ENCODE data around the gene SLC22A7. TPM values are rescaled to one million over a fixed set of nuclear protein-coding genes. Genes with fewer than 3 reads are reported as not detected.

Gene SLC22A7
- total and polyA plus RNA-seq, 2 experiments from 2014 or later: 0.31 TPM; not detected in 1

DNA sequence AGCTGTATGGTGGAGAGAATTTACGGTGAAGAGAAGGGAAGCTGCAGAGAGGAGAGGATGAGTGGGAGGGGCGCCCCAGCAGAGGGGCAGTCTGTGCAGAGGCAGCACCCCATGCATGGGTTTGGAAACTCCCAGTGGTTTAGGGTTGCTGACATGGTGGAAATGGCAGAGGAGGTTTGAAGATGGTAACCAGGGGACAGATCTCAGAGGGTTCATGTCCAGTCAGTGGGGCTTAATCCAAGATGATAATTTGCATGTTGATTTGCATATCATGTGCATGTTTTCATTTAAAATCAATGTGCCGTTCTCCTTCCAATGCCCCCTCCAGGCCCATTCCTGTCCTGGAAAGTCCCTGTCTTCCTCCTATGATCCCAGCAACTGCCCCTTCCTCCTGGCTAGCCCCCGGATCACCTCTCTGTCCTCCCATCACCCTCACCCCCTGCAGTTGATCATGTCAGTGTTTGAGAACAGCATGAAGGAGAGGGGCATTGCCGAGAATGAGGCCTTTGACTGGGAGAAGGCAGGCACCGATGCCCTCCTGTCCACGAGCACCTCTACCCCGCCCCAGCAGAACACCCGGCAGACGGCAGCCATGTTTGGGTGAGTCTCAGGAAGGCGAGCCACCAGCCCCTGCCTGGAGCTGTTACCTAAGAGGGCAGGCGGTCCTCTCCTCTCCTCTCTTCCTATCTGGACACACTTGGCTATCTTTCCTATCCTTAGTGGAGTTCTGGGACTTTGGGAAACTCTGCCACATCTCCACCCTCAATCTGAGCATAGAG lies 40.5 kb upstream of the SLC22A7 start (continued):
- TF ChIP-seq EZH2 (IDR thresholded peaks at IDR 0.05; ENCODE audit: low read depth, unreplicated experiment) (no peak), STAT1 (IDR thresholded peaks at IDR 0.05; ENCODE audit: unreplicated experiment) (no peak), POLR2AphosphoS5 (IDR thresholded peaks at IDR 0.05; ENCODE audit: low read depth) (no peak), JUNB (IDR thresholded peaks at IDR 0.05; ENCODE audit: unreplicated experiment) (no peak)
- TF ChIP-seq, protein P1, sequence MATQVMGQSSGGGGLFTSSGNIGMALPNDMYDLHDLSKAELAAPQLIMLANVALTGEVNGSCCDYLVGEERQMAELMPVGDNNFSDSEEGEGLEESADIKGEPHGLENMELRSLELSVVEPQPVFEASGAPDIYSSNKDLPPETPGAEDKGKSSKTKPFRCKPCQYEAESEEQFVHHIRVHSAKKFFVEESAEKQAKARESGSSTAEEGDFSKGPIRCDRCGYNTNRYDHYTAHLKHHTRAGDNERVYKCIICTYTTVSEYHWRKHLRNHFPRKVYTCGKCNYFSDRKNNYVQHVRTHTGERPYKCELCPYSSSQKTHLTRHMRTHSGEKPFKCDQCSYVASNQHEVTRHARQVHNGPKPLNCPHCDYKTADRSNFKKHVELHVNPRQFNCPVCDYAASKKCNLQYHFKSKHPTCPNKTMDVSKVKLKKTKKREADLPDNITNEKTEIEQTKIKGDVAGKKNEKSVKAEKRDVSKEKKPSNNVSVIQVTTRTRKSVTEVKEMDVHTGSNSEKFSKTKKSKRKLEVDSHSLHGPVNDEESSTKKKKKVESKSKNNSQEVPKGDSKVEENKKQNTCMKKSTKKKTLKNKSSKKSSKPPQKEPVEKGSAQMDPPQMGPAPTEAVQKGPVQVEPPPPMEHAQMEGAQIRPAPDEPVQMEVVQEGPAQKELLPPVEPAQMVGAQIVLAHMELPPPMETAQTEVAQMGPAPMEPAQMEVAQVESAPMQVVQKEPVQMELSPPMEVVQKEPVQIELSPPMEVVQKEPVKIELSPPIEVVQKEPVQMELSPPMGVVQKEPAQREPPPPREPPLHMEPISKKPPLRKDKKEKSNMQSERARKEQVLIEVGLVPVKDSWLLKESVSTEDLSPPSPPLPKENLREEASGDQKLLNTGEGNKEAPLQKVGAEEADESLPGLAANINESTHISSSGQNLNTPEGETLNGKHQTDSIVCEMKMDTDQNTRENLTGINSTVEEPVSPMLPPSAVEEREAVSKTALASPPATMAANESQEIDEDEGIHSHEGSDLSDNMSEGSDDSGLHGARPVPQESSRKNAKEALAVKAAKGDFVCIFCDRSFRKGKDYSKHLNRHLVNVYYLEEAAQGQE (IDR thresholded peaks at IDR 0.05; ENCODE audit: unreplicated experiment): no peak
- TF ChIP-seq, protein P2, sequence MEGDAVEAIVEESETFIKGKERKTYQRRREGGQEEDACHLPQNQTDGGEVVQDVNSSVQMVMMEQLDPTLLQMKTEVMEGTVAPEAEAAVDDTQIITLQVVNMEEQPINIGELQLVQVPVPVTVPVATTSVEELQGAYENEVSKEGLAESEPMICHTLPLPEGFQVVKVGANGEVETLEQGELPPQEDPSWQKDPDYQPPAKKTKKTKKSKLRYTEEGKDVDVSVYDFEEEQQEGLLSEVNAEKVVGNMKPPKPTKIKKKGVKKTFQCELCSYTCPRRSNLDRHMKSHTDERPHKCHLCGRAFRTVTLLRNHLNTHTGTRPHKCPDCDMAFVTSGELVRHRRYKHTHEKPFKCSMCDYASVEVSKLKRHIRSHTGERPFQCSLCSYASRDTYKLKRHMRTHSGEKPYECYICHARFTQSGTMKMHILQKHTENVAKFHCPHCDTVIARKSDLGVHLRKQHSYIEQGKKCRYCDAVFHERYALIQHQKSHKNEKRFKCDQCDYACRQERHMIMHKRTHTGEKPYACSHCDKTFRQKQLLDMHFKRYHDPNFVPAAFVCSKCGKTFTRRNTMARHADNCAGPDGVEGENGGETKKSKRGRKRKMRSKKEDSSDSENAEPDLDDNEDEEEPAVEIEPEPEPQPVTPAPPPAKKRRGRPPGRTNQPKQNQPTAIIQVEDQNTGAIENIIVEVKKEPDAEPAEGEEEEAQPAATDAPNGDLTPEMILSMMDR (conservative IDR thresholded peaks at IDR 0.05; ENCODE audit: low read depth in 2 of 2): no peak

DNA sequence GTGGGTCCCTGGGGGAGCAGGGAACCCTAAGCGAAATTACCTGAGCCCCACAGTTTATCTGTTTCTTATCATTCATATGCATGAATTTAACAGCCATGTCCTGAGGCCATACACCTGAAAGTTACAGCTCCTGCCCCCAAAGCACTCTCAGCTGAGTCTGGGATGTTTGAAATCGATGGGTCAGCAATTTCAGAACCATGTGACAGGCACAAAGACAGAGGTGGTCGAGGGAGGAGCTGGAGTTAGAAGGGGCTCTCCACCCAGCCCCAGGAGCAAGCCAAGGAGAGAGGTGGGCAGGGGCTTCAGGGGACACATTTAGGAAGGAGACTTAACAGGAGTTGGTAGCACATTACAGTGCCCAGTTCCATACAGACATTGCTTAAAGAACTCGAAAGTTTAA lies 39.9 kb upstream of the SLC22A7 start:
- no peak overlapping the region for H3K27ac ChIP-seq (ENCODE audit: low read depth)
- H3F3A ChIP-seq (replicated peaks; ENCODE audit: low read depth): no peaks in the 10 kb centered on the region
- no peak overlapping the region for H3K4me2 ChIP-seq
- H3K9me3 Mint-ChIP-seq: no peaks in the 10 kb centered on the region; the same call in 2 of the 3 replicates
- H3K4me1 ChIP-seq (ENCODE audit: insufficient read depth): no peaks in the 10 kb centered on the region
- no peak for ATAC-seq
- H3K4me3 Mint-ChIP-seq: no peak overlapping the region
- H2AFZ ChIP-seq: peak overlapping the region; percentile 85
- no peak overlapping the region for H3K27ac Mint-ChIP-seq
- H3K27me3 Mint-ChIP-seq (ENCODE audit: insufficient read depth, low read depth, poor library complexity): peaks cover 16% of the 10 kb centered on the region
- DNase-seq (ENCODE audit: low spot score): no peak
- H3K36me3 ChIP-seq (ENCODE audit: insufficient read depth): no peaks in the 10 kb centered on the region
- H3K36me3 Mint-ChIP-seq (ENCODE audit: low read depth): no peaks in the 10 kb centered on the region
- no peaks in the 10 kb centered on the region for H4K20me1 ChIP-seq (replicated peaks; ENCODE audit: insufficient read depth)
- H3K4me3 ChIP-seq: no peak overlapping the region
- peaks cover 10% of the 10 kb centered on the region; the same call in 2 of the 3 replicates for H3K4me1 Mint-ChIP-seq
- H3K27me3 ChIP-seq (ENCODE audit: insufficient read depth): no peaks in the 10 kb centered on the region
- no peaks in the 10 kb centered on the region for H3K9me2 ChIP-seq (ENCODE audit: insufficient read depth)
- no peaks in the 10 kb centered on the region for H3K79me2 ChIP-seq (replicated peaks; ENCODE audit: insufficient read depth)
- no peak for TF ChIP-seq EZH2phosphoT487 (IDR thresholded peaks at IDR 0.05; ENCODE audit: unreplicated experiment)
- TF ChIP-seq JUNB (IDR thresholded peaks at IDR 0.05; ENCODE audit: unreplicated experiment): no peak
- TF ChIP-seq, protein P3, sequence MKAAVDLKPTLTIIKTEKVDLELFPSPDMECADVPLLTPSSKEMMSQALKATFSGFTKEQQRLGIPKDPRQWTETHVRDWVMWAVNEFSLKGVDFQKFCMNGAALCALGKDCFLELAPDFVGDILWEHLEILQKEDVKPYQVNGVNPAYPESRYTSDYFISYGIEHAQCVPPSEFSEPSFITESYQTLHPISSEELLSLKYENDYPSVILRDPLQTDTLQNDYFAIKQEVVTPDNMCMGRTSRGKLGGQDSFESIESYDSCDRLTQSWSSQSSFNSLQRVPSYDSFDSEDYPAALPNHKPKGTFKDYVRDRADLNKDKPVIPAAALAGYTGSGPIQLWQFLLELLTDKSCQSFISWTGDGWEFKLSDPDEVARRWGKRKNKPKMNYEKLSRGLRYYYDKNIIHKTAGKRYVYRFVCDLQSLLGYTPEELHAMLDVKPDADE (IDR thresholded peaks at IDR 0.05): no peak
- TF ChIP-seq, protein P1 (IDR thresholded peaks at IDR 0.05; ENCODE audit: unreplicated experiment): no peak
- TF ChIP-seq CREB1 (CRISPR knock-in tag; IDR thresholded peaks at IDR 0.05; ENCODE audit: low read depth): no peak
- TF ChIP-seq STAT1 (IDR thresholded peaks at IDR 0.05; ENCODE audit: unreplicated experiment): no peak
- no peak for TF ChIP-seq ZNF114 (CRISPR knock-in tag; IDR thresholded peaks at IDR 0.05)
